OCI-LY1 (cell line): ENCODE data around the gene ST7.

Experiments
- CTCF ChIP-seq: fragments of 200-600 bp; sonication (generic), shearing (Covaris generic); IDR thresholded peaks from 2 replicates; pipeline ENCODE4 v1.5.1; 2017; ENCODE audit warnings: mild to moderate bottlenecking, antibody characterized with exemption, low read length, moderate library complexity, mixed read lengths
- EZH2 ChIP-seq: fragments of 200-600 bp; sonication (generic), shearing (Covaris generic); IDR thresholded peaks from 2 replicates; pipeline ENCODE4 v1.8.0; 2017; ENCODE audit warnings: borderline replicate concordance, mixed run types, mild to moderate bottlenecking, antibody characterized with exemption, low read length, moderate library complexity, mixed read lengths

- TF ChIP-seq CTCF (no peak), EZH2 (no peak)
These were observed 115.3 kb downstream of the ST7 start for GRCh38 chr7:117068511-117069145.
